Esophagus muscularis mucosa (tissue), 4 donors: ENCODE measurements around the gene MCF2L. TPM values are rescaled to one million over a fixed set of nuclear protein-coding genes. Genes with fewer than 3 reads are reported as not detected.

Experiments used
- DNase-seq: peaks from one replicate; pipeline ENCODE4 v3.0.0-alpha.2; 2017; ENCODE audit errors: extremely low spot score
- H3K27ac ChIP-seq, 4 donors: fragments of 200-600 bp; sonication (generic); replicated peaks in 1 of 4; 1 replicate in 3 of 4; 2 replicates in 1 of 4; pipeline ENCODE4 v1.5.1; 2016 to 2019; ENCODE audit warnings: mild to moderate bottlenecking in 1 of 4
- H3K27me3 ChIP-seq, 4 donors: fragments of 200-600 bp; sonication (generic); one replicate each; pipeline versions ENCODE4 v1.5.1 to v1.6.0; 2016 to 2019
- H3K36me3 ChIP-seq, 4 donors: fragments of 200-600 bp; sonication (generic); one replicate each; pipeline ENCODE4 v1.5.1; 2016 to 2019
- H3K4me1 ChIP-seq, 4 donors: fragments of 200-600 bp; sonication (generic); one replicate each; pipeline ENCODE4 v1.5.1; 2016 to 2019
- H3K4me3 ChIP-seq, 4 donors: fragments of 200-600 bp; sonication (generic); 1 replicate in 2 of 4; 2 replicates in 2 of 4; pipeline ENCODE4 v1.5.1; 2016 to 2019; ENCODE audit warnings: mild to moderate bottlenecking in 4 of 4, moderate library complexity in 1 of 4
- H3K9me3 ChIP-seq, 4 donors: fragments of 200-600 bp; sonication (generic); 1 replicate in 3 of 4; 2 replicates in 1 of 4; pipeline ENCODE4 v1.5.1; 2016 to 2019
- CTCF ChIP-seq, 3 experiments: fragments of 200-600 bp in 2 of 3; fragments of 450-650 bp in 1 of 3; sonication (generic) in 2 of 3; IDR thresholded peaks; one replicate each; pipeline ENCODE4 v1.5.1; 2017 to 2019; ENCODE audit warnings: antibody characterized with exemption in 3 of 3, mild to moderate bottlenecking in 2 of 3, moderate library complexity in 1 of 3
- EP300 ChIP-seq: sonication (generic); formaldehyde crosslinking; IDR thresholded peaks from one replicate; pipeline ENCODE4 v1.6.1; 2017; ENCODE audit warnings: antibody characterized with exemption
- POLR2A ChIP-seq: fragments of 450-650 bp; IDR thresholded peaks from one replicate; pipeline ENCODE4 v1.6.1; 2017; ENCODE audit warnings: antibody characterized with exemption, moderate library complexity, mild to moderate bottlenecking, low read depth
- POLR2AphosphoS5 ChIP-seq, 2 donors: sonication (generic); formaldehyde crosslinking; IDR thresholded peaks; one replicate each; pipeline ENCODE4 v1.6.1; 2017; ENCODE audit warnings: antibody characterized with exemption in 2 of 2
- WGBS: methylation state at CpG from one replicate; pipeline ENCODE4 v1.1.5; 2018; 5-methylcytosine and 5-hydroxymethylcytosine counted together
- intact Hi-C: fragments of 100-400 bp; cut with DNase I; formaldehyde crosslinking; loops from one replicate; pipeline ENCODE4 v1.15.1; 2023
- total RNA-seq, 4 donors: library from RNA; depleted of rRNA; stranded (reverse); fragments of >200 nt; gene quantifications; one replicate each; pipeline versions ENCODE4 v1.1.0 to v1.2.1, GENCODE V29; 2016

The MCF2L gene
- total RNA-seq, 4 donors from 2014 or later, result 14.5 to 38.6 (median 26.7) TPM

- Histone ChIP-seq H3K4me1 (no peaks in the 10 kb centered on the region), H3K36me3 (peaks cover 0 to 72% (median 17%) of the 10 kb centered on the region in 4 donors), H3K27me3 (peaks cover 0 to 5% (median 0%) of the 10 kb centered on the region in 4 donors), H3K27ac (no peak overlapping the region), H3K4me3 (no peak overlapping the region), H3K9me3 (peaks cover 0 to 6% (median 0%) of the 10 kb centered on the region in 4 donors)
- 90% methylated on average over 3 of the region's 3 CpGs for WGBS
- TF ChIP-seq EP300 (no peak), CTCF (IDR thresholded peaks at IDR 0.05) (no peak), POLR2A (no peak), POLR2AphosphoS5 (IDR thresholded peaks at IDR 0.05) (no peak)
- no peak for DNase-seq
- intact Hi-C loops, result no loop called here
Measured at GRCh38 chr13:113072376-113072775, 103.4 kb downstream of the MCF2L start.

- Histone ChIP-seq H3K4me1 (no peaks in the 10 kb centered on the region), H3K27ac (no peak overlapping the region), H3K4me3 (no peak overlapping the region), H3K36me3 (peaks cover 0 to 88% (median 24%) of the 10 kb centered on the region in 4 donors), H3K27me3 (peaks cover 0 to 13% (median 0%) of the 10 kb centered on the region in 4 donors), H3K9me3 (peaks cover 0 to 6% (median 0%) of the 10 kb centered on the region in 4 donors)
- DNase-seq, result no peak
- intact Hi-C loops, result no loop called here
- WGBS, result 85% methylated on average over 11 of the region's 11 CpGs
- TF ChIP-seq POLR2A, result no peak
- TF ChIP-seq CTCF (IDR thresholded peaks at IDR 0.05), result no peak
- TF ChIP-seq POLR2AphosphoS5 (IDR thresholded peaks at IDR 0.05), result no peak
- no peak for TF ChIP-seq EP300
Measured at GRCh38 chr13:113073942-113074341, 104.9 kb downstream of the MCF2L start.

- TF ChIP-seq POLR2A, result no peak
- TF ChIP-seq POLR2AphosphoS5 (IDR thresholded peaks at IDR 0.05), result no peak
- TF ChIP-seq CTCF (IDR thresholded peaks at IDR 0.05), result no peak
- TF ChIP-seq EP300, result no peak
- Histone ChIP-seq H3K36me3 (peaks cover 0 to 93% (median 24%) of the 10 kb centered on the region in 4 donors), H3K4me1 (no peaks in the 10 kb centered on the region), H3K4me3 (no peak overlapping the region), H3K27ac (no peak overlapping the region), H3K27me3 (peaks cover 0 to 13% (median 0%) of the 10 kb centered on the region in 4 donors), H3K9me3 (peaks cover 0 to 6% (median 0%) of the 10 kb centered on the region in 4 donors)
- 91% methylated on average over 17 of the region's 18 CpGs for WGBS
- no peak for DNase-seq
- intact Hi-C loops, result no loop called here
Measured at GRCh38 chr13:113074401-113074800, 105.4 kb downstream of the MCF2L start.

- WGBS, result 98% methylated on average over 15 of the region's 22 CpGs
- Histone ChIP-seq H3K27me3 (peaks cover 0 to 13% (median 0%) of the 10 kb centered on the region in 4 donors), H3K4me3 (no peak overlapping the region), H3K4me1 (no peaks in the 10 kb centered on the region), H3K9me3 (peaks cover 0 to 6% (median 0%) of the 10 kb centered on the region in 4 donors), H3K27ac (no peak overlapping the region), H3K36me3 (peaks cover 0 to 90% (median 23%) of the 10 kb centered on the region in 4 donors)
- TF ChIP-seq EP300 (no peak), POLR2AphosphoS5 (IDR thresholded peaks at IDR 0.05) (no peak), POLR2A (no peak), CTCF (IDR thresholded peaks at IDR 0.05) (no peak)
- no peak for DNase-seq
- intact Hi-C loops, result no loop called here
Measured at GRCh38 chr13:113074876-113075275, 105.9 kb downstream of the MCF2L start.

DNA sequence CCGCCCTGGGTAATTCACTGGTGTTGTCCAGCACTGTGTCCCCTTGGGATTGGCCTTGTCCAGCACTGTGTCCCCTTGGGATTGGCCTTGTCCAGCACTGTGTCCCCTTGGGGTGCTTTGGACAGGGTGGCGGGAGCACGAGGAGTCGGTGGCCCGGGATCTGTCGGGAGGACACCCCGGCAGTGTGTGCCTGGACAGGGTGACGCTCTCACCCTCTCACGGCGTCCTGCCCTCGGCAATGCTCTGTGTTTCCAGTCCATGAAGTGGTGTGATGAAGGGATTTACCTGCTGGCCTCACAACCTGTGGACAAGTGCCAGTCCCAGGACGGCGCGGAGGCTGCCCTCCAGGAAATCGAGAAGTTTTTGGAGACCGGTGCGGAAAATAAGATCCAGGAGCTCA lies 106.7 kb downstream of the MCF2L start:
- no peak overlapping the region for H3K4me3 ChIP-seq
- 97% methylated on average over 14 of the region's 17 CpGs for WGBS
- H3K27ac ChIP-seq, result no peak overlapping the region
- intact Hi-C loops, result no loop called here
- peaks cover 0 to 20% (median 0%) of the 10 kb centered on the region in 4 donors for H3K27me3 ChIP-seq
- H3K9me3 ChIP-seq, result peaks cover 0 to 6% (median 0%) of the 10 kb centered on the region in 4 donors
- TF ChIP-seq CTCF (IDR thresholded peaks at IDR 0.05), result no peak
- no peak for TF ChIP-seq POLR2A
- H3K4me1 ChIP-seq, result no peaks in the 10 kb centered on the region
- peaks cover 0 to 89% (median 20%) of the 10 kb centered on the region in 4 donors for H3K36me3 ChIP-seq
- no peak for DNase-seq
